Measurements from ENCODE around the gene TBC1D3B. TPM values are rescaled to one million over a fixed set of nuclear protein-coding genes. Genes with fewer than 3 reads are reported as not detected.

TBC1D3B gene
- total RNA-seq, 1 experiment from 2014 or later: 6.3 TPM

DNA sequence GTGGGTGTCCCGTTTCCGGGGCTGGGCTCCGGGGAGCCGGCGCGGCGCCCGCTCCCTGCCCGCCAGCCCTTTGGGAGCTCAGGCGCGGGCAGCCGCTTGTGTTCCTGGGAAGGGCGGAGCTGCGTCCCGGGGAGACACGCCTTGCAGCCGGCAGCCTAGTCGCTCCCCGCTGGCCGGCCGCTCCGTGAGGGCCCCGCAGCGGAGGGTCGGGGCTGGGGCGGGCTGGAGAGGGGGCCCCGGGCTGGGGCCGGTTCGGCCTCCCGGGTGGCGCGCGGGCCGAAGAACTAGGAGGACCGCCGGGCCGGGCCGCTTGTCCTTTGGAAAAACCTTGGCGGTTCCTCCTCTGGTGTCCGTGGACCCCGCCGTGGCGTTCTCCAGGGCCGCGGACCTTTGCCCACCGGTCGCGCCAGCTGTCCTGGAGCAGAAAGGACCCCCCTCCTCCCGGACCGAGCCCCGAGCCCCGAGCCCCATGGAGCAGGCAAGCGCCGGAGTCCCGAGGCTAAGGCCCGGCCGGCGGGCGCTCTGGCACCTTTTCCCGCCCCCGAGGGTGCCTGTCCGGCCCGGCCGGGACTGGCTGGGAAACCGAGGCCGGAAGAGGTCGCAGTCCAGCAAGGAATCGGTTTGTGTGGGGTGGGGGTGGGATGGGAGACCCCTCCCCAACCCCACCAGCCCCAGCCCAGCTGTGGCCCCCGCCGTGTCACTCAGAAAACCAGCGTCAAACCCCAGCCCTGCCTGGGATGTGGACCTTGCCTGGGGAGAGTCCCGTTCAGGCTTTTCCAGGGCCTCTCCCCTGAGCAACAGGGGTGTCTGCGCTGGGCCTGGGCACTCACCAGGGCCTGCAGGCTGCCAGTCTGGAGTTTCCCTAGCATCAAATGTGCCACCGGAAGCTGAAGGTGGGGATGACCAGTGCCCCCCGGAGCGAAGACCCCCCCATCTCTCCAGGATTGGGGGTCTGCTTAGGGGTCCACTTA lies 6.8 kb upstream of the TBC1D3B start (continued):
- TF ChIP-seq, protein P1, sequence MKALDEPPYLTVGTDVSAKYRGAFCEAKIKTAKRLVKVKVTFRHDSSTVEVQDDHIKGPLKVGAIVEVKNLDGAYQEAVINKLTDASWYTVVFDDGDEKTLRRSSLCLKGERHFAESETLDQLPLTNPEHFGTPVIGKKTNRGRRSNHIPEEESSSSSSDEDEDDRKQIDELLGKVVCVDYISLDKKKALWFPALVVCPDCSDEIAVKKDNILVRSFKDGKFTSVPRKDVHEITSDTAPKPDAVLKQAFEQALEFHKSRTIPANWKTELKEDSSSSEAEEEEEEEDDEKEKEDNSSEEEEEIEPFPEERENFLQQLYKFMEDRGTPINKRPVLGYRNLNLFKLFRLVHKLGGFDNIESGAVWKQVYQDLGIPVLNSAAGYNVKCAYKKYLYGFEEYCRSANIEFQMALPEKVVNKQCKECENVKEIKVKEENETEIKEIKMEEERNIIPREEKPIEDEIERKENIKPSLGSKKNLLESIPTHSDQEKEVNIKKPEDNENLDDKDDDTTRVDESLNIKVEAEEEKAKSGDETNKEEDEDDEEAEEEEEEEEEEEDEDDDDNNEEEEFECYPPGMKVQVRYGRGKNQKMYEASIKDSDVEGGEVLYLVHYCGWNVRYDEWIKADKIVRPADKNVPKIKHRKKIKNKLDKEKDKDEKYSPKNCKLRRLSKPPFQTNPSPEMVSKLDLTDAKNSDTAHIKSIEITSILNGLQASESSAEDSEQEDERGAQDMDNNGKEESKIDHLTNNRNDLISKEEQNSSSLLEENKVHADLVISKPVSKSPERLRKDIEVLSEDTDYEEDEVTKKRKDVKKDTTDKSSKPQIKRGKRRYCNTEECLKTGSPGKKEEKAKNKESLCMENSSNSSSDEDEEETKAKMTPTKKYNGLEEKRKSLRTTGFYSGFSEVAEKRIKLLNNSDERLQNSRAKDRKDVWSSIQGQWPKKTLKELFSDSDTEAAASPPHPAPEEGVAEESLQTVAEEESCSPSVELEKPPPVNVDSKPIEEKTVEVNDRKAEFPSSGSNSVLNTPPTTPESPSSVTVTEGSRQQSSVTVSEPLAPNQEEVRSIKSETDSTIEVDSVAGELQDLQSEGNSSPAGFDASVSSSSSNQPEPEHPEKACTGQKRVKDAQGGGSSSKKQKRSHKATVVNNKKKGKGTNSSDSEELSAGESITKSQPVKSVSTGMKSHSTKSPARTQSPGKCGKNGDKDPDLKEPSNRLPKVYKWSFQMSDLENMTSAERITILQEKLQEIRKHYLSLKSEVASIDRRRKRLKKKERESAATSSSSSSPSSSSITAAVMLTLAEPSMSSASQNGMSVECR (CRISPR knock-in tag; IDR thresholded peaks at IDR 0.05; ENCODE audit: borderline replicate concordance): no peak
- TF ChIP-seq, protein P2, sequence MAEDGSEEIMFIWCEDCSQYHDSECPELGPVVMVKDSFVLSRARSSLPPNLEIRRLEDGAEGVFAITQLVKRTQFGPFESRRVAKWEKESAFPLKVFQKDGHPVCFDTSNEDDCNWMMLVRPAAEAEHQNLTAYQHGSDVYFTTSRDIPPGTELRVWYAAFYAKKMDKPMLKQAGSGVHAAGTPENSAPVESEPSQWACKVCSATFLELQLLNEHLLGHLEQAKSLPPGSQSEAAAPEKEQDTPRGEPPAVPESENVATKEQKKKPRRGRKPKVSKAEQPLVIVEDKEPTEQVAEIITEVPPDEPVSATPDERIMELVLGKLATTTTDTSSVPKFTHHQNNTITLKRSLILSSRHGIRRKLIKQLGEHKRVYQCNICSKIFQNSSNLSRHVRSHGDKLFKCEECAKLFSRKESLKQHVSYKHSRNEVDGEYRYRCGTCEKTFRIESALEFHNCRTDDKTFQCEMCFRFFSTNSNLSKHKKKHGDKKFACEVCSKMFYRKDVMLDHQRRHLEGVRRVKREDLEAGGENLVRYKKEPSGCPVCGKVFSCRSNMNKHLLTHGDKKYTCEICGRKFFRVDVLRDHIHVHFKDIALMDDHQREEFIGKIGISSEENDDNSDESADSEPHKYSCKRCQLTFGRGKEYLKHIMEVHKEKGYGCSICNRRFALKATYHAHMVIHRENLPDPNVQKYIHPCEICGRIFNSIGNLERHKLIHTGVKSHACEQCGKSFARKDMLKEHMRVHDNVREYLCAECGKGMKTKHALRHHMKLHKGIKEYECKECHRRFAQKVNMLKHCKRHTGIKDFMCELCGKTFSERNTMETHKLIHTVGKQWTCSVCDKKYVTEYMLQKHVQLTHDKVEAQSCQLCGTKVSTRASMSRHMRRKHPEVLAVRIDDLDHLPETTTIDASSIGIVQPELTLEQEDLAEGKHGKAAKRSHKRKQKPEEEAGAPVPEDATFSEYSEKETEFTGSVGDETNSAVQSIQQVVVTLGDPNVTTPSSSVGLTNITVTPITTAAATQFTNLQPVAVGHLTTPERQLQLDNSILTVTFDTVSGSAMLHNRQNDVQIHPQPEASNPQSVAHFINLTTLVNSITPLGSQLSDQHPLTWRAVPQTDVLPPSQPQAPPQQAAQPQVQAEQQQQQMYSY (CRISPR knock-in tag; IDR thresholded peaks at IDR 0.05): no peak
- TF ChIP-seq TEAD1 (CRISPR knock-in tag; IDR thresholded peaks at IDR 0.05): no peak
- TF ChIP-seq, protein P3, sequence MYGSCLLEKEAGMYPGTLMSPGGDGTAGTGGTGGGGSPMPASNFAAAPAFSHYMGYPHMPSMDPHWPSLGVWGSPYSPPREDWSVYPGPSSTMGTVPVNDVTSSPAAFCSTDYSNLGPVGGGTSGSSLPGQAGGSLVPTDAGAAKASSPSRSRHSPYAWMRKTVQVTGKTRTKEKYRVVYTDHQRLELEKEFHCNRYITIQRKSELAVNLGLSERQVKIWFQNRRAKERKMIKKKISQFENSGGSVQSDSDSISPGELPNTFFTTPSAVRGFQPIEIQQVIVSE (CRISPR knock-in tag; IDR thresholded peaks at IDR 0.05; ENCODE audit: borderline replicate concordance): no peak
- TF ChIP-seq, protein P4, sequence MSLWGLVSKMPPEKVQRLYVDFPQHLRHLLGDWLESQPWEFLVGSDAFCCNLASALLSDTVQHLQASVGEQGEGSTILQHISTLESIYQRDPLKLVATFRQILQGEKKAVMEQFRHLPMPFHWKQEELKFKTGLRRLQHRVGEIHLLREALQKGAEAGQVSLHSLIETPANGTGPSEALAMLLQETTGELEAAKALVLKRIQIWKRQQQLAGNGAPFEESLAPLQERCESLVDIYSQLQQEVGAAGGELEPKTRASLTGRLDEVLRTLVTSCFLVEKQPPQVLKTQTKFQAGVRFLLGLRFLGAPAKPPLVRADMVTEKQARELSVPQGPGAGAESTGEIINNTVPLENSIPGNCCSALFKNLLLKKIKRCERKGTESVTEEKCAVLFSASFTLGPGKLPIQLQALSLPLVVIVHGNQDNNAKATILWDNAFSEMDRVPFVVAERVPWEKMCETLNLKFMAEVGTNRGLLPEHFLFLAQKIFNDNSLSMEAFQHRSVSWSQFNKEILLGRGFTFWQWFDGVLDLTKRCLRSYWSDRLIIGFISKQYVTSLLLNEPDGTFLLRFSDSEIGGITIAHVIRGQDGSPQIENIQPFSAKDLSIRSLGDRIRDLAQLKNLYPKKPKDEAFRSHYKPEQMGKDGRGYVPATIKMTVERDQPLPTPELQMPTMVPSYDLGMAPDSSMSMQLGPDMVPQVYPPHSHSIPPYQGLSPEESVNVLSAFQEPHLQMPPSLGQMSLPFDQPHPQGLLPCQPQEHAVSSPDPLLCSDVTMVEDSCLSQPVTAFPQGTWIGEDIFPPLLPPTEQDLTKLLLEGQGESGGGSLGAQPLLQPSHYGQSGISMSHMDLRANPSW (CRISPR knock-in tag; conservative IDR thresholded peaks at IDR 0.05; ENCODE audit: low read depth): peak; percentile 22; the same call in 1 of the 2 replicates
- TF ChIP-seq FOXP1 (CRISPR knock-in tag; IDR thresholded peaks at IDR 0.05; ENCODE audit: borderline replicate concordance): 0 out of 2 replicates have a peak, but pooled peaks have one; percentile 40
- 0 out of 2 replicates have a peak, but pooled peaks have one; percentile 24 for TF ChIP-seq ZNF263 (CRISPR knock-in tag; IDR thresholded peaks at IDR 0.05; ENCODE audit: low read depth)
- TF ChIP-seq, protein P5, sequence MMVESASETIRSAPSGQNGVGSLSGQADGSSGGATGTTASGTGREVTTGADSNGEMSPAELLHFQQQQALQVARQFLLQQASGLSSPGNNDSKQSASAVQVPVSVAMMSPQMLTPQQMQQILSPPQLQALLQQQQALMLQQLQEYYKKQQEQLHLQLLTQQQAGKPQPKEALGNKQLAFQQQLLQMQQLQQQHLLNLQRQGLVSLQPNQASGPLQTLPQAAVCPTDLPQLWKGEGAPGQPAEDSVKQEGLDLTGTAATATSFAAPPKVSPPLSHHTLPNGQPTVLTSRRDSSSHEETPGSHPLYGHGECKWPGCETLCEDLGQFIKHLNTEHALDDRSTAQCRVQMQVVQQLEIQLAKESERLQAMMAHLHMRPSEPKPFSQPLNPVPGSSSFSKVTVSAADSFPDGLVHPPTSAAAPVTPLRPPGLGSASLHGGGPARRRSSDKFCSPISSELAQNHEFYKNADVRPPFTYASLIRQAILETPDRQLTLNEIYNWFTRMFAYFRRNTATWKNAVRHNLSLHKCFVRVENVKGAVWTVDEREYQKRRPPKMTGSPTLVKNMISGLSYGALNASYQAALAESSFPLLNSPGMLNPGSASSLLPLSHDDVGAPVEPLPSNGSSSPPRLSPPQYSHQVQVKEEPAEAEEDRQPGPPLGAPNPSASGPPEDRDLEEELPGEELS (CRISPR knock-in tag; IDR thresholded peaks at IDR 0.05): peak; percentile 46; the same call in 1 of the 2 replicates
- TF ChIP-seq CREB1 (CRISPR knock-in tag; IDR thresholded peaks at IDR 0.05): no peak
- TF ChIP-seq, protein P6, sequence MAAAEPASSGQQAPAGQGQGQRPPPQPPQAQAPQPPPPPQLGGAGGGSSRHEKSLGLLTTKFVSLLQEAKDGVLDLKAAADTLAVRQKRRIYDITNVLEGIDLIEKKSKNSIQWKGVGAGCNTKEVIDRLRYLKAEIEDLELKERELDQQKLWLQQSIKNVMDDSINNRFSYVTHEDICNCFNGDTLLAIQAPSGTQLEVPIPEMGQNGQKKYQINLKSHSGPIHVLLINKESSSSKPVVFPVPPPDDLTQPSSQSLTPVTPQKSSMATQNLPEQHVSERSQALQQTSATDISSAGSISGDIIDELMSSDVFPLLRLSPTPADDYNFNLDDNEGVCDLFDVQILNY (CRISPR knock-in tag; IDR thresholded peaks at IDR 0.05): peak; percentile 23
- 0 out of 2 replicates have a peak, but pooled peaks have one; percentile 32 for TF ChIP-seq ZNF219 (CRISPR knock-in tag; IDR thresholded peaks at IDR 0.05; ENCODE audit: borderline replicate concordance)

Measured in WTC11 (cell line).